CD8-positive, alpha-beta memory T cell (primary cell): ENCODE results near the gene WDR82. TPM values are rescaled to one million over a fixed set of nuclear protein-coding genes. Genes with fewer than 3 reads are reported as not detected.
A peak's percentile ranks its signal among the peaks of the same experiment; 100 is the strongest.

Experiments
- CTCF ChIA-PET: fragments of 350-600 bp; sonication (Branson Sonifier 250); formaldehyde crosslinking; loops from one replicate; lab custom pipeline; 2021; ENCODE audit warnings: antibody characterized with exemption; lab: Charles Lee
- POLR2A ChIA-PET: fragments of 350-600 bp; sonication (Branson Sonifier 250); formaldehyde crosslinking; loops from one replicate; lab custom pipeline; 2021; ENCODE audit warnings: antibody characterized with exemption; lab: Charles Lee
- DNase-seq, 5 donors: peaks; one replicate each; pipeline versions ENCODE4 v3.0.0 to v3.0.0-alpha.2; 2020 to 2022; ENCODE audit warnings: mixed read lengths in 1 of 5
- H3K27ac ChIP-seq: one replicate; pipeline ENCODE4 v1.7.0; 2013; ENCODE audit warnings: low read depth, mild to moderate bottlenecking, low read length, moderate library complexity
- H3K27me3 ChIP-seq: 2 replicates; pipeline ENCODE4 v1.7.0; 2013; ENCODE audit warnings: low read length, mild to moderate bottlenecking; ENCODE audit not compliant: insufficient read depth, poor library complexity, severe bottlenecking
- H3K36me3 ChIP-seq: 2 replicates; pipeline ENCODE4 v1.7.0; 2013; ENCODE audit warnings: mild to moderate bottlenecking, low read length, moderate library complexity; ENCODE audit not compliant: insufficient read depth
- H3K4me1 ChIP-seq: 2 replicates; pipeline ENCODE4 v1.7.0; 2013; ENCODE audit warnings: mild to moderate bottlenecking, low read length, moderate library complexity; ENCODE audit not compliant: insufficient read depth
- H3K4me3 ChIP-seq: 2 replicates; pipeline ENCODE4 v1.7.0; 2013; ENCODE audit warnings: mild to moderate bottlenecking, low read length
- H3K9me3 ChIP-seq: 2 replicates; pipeline ENCODE4 v1.7.0; 2013; ENCODE audit warnings: mild to moderate bottlenecking, low read length
- H3K27ac Mint-ChIP-seq, 8 donors: one replicate each; pipeline ENCODE4 v1.8.0; 2020 to 2021; ENCODE audit warnings: mixed read lengths in 8 of 8, mild to moderate bottlenecking in 6 of 8, inconsistent platforms in 3 of 8, moderate library complexity in 3 of 8
- H3K27me3 Mint-ChIP-seq, 2 donors: one replicate each; pipeline ENCODE4 v1.8.0; 2020 to 2021; ENCODE audit warnings: mixed read lengths in 2 of 2, mild to moderate bottlenecking in 1 of 2, moderate library complexity in 1 of 2
- H3K36me3 Mint-ChIP-seq, 3 donors: one replicate each; pipeline ENCODE4 v1.8.0; 2020 to 2021; ENCODE audit warnings: mixed read lengths in 3 of 3, inconsistent platforms in 1 of 3, mild to moderate bottlenecking in 1 of 3
- H3K4me1 Mint-ChIP-seq, 3 donors: one replicate each; pipeline ENCODE4 v1.8.0; 2020 to 2021; ENCODE audit warnings: mixed read lengths in 3 of 3, inconsistent platforms in 1 of 3, mild to moderate bottlenecking in 1 of 3
- H3K4me3 Mint-ChIP-seq, 7 donors: one replicate each; pipeline ENCODE4 v1.8.0; 2020 to 2021; ENCODE audit warnings: mixed read lengths in 7 of 7, mild to moderate bottlenecking in 6 of 7, moderate library complexity in 4 of 7, inconsistent platforms in 2 of 7
- H3K9me3 Mint-ChIP-seq, 5 donors: one replicate each; pipeline ENCODE4 v1.8.0; 2020 to 2022; ENCODE audit warnings: mixed read lengths in 5 of 5, mild to moderate bottlenecking in 3 of 5, moderate library complexity in 2 of 5, inconsistent platforms in 1 of 5
- polyA plus RNA-seq: library from polyadenylated mRNA; unstranded; fragments of 300-500 nt; fragmentation: Illumina TruSeq; gene quantifications from one replicate; pipeline ENCODE4 v1.2.3, GENCODE V29; 2021
- total RNA-seq, 2 experiments: library from RNA; stranded (reverse); gene quantifications; one replicate each; pipeline ENCODE4 v1.2.3, GENCODE V29; 2021

WDR82 gene, protein sequence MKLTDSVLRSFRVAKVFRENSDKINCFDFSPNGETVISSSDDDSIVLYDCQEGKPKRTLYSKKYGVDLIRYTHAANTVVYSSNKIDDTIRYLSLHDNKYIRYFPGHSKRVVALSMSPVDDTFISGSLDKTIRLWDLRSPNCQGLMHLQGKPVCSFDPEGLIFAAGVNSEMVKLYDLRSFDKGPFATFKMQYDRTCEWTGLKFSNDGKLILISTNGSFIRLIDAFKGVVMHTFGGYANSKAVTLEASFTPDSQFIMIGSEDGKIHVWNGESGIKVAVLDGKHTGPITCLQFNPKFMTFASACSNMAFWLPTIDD
- 100 to 1,000 TPM; 133 to 140 TPM for total RNA-seq
- 133 TPM for polyA plus RNA-seq

DNA sequence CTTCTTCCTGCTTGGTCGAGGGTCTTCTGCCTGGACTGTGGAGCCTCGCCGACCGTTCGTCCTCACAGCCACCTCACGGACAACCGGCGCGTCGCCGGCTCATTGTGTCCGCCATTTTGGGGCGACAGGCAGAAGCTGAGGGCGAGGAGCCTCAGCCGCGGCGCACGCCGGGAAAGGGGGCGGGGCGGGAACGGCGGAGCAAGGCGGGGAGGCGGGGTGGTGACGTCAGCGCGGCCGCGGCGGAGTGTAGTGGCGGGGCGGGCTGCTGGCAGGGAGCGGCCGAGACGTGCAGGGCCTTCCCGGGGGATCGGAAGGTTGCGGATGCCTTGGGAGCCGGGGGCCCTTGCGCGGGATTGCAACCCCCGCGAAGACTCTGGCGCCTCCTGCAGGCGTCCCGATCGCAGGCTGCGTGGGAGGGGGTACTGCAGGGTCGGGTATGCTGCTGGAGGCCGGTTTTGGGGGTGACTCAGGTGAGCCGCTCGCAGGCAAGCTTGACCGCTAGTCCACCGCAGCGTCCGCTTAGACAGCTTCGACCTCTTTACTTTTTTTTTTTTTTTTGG lies at the start of gene WDR82:
Gene WDR82, minus strand, starts transcription at position 140 of the 560 bp plus-strand sequence. CDS start 288 bp downstream, outside the sequence.
- H3K27me3 ChIP-seq = no peaks in the 10 kb centered on the region
- H3K27me3 Mint-ChIP-seq = peaks cover 0 to 2% of the 10 kb centered on the region in 2 donors
- H3K9me3 ChIP-seq = no peaks in the 10 kb centered on the region
- peak; percentile 95 to 99 (median 96) for DNase-seq
- H3K4me1 ChIP-seq = peaks cover 55% of the 10 kb centered on the region
- POLR2A ChIA-PET = interaction anchor here (0.6 to 4.5 kb wide), 11 partner anchors 9 to 222 kb away, joined by 3 to 86 read pairs (median 10); partner anchors contain the start of genes DUSP7, GLYCTK, PPM1M and TWF2
- H3K4me1 Mint-ChIP-seq = peaks cover 58 to 80% (median 69%) of the 10 kb centered on the region in 3 donors
- peak within 1 kb of the TSS; percentile 93 to 100 (median 97) for H3K4me3 Mint-ChIP-seq
- peak within 1 kb of the TSS; percentile 84 for H3K27ac ChIP-seq
- no peaks in the 10 kb centered on the region for H3K36me3 ChIP-seq
- CTCF ChIA-PET = interaction anchor here (1.0 to 9.0 kb wide), 13 partner anchors 8 to 61 kb away, joined by 3 to 156 read pairs (median 6); partner anchors contain the start of genes GLYCTK, PPM1M and TWF2
- peaks cover 0 to 41% (median 3%) of the 10 kb centered on the region in 3 donors for H3K36me3 Mint-ChIP-seq
- H3K27ac Mint-ChIP-seq = peak within 1 kb of the TSS; percentile 90 to 100 (median 99)
- peak within 1 kb of the TSS; percentile 79 for H3K4me3 ChIP-seq
- no peaks in the 10 kb centered on the region for H3K9me3 Mint-ChIP-seq

DNA sequence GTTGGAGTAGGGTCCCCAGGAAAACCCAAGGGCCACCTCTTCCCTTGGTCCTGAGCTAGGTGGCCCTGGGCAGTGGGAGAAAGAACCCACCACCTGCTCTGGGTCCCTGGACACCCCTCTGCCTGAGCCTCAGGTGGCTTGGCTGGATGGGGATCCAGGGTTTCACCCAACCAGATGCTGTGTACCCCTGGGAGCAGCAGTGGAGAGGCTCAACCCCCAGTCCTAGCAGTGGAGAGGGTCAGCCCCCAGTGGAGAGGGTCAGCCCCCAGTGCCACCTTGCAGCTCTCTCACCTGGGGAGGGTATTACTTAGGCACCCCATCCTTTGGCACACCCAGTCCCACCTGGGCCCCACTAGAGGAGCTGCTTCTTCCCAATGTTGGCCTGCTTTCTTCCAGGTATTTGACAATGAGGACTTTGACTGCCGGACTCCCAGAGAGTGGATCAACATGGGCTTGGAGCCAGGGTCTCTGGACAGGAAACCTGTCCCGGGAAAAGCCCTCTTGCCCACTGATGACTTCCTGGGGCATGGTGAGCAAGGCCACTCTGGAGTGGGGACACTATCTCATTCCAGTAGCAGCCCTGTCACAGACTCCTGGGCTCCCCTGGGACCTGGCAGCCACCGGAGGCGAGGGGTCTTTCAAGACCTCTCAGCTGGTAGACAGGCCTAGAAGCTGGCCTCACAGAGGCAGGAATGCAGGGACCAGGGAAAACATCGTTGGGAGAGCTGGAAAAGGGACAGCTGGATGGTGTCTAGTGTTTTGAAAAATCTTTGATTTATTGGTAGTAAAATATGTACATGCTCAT lies 49.2 kb upstream of the WDR82 start:
- Histone ChIP-seq H3K27me3 (no peaks in the 10 kb centered on the region), H3K27ac (no peak overlapping the region), H3K9me3 (no peaks in the 10 kb centered on the region), H3K36me3 (no peaks in the 10 kb centered on the region), H3K4me3 (no peak overlapping the region), H3K4me1 (no peaks in the 10 kb centered on the region)
- ChIA-PET POLR2A (no interaction called here), CTCF (interaction anchor here (0.7 to 2.2 kb wide), 2 partner anchors 12 to 96 kb away, joined by 4 to 10 read pairs; no protein-coding TSS in a partner anchor)
- Mint-ChIP-seq H3K9me3 (no peaks in the 10 kb centered on the region), H3K4me3 (no peak overlapping the region), H3K4me1 (peaks cover 0 to 1% (median 0%) of the 10 kb centered on the region in 3 donors), H3K27me3 (peaks cover 0 to 1% of the 10 kb centered on the region in 2 donors), H3K36me3 (peaks cover 0 to 31% (median 8%) of the 10 kb centered on the region in 3 donors), H3K27ac (peak overlapping the region in 1 of 8 donors; percentile 36)
- peak in 1 of 5 donors; percentile 39 for DNase-seq

DNA sequence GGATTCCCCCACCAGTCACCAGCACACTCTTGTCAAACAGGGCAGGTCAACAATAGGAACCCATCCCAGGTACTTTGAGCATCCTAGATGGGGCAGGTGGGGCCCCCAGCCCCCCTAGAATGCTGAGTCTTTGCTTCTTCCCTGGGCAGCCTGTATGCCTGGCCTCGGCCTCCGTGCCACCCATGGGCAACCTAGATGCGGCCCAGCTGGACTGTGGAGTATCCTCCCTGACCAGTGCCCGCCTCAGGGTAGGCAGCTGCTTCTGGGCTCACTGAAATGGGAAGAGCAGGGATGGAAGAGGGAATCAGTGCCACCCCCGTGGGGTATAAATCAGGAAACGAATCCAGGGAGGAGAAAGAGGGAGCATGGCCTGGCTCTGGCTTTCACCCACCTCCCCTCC lies 48.5 kb upstream of the WDR82 start:
- peak overlapping the region in 1 of 8 donors; percentile 55 for H3K27ac Mint-ChIP-seq

DNA sequence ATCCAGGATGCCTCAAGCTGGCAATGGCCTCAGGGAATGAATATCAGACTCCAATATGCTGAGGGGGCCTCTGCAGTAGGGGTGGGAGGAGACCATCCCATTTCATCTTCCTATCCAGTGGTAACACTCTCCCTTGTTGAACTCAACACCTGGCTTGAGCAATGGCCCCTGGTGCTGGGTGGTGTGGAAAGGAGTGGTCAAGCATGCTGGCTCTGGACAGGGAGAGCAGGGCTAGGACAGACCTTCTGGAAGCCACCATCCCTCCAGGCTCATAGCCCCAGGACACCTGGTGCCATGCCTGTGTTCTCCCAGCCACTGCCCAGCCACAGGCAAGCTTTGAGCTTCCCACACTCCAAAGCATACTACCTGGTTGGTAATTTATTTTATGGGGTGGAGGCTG lies 47.2 kb upstream of the WDR82 start:
- CTCF ChIA-PET = no interaction called here
- Histone ChIP-seq H3K9me3 (no peaks in the 10 kb centered on the region), H3K4me3 (no peak overlapping the region), H3K36me3 (no peaks in the 10 kb centered on the region), H3K27me3 (no peaks in the 10 kb centered on the region), H3K4me1 (no peaks in the 10 kb centered on the region), H3K27ac (no peak overlapping the region)
- H3K27me3 Mint-ChIP-seq = peaks cover 0 to 1% of the 10 kb centered on the region in 2 donors
- H3K9me3 Mint-ChIP-seq = no peaks in the 10 kb centered on the region
- DNase-seq = peak in 1 of 5 donors; percentile 32
- H3K36me3 Mint-ChIP-seq = peaks cover 0 to 20% (median 6%) of the 10 kb centered on the region in 3 donors
- no peak overlapping the region for H3K4me3 Mint-ChIP-seq
- no peak overlapping the region for H3K27ac Mint-ChIP-seq
- POLR2A ChIA-PET = no interaction called here
- H3K4me1 Mint-ChIP-seq = peaks cover 0 to 1% (median 0%) of the 10 kb centered on the region in 3 donors

More for the DNA sequence above, 48.5 kb upstream of the WDR82 start:
- Histone ChIP-seq H3K9me3 (no peaks in the 10 kb centered on the region), H3K4me3 (no peak overlapping the region), H3K36me3 (no peaks in the 10 kb centered on the region), H3K27ac (no peak overlapping the region), H3K27me3 (no peaks in the 10 kb centered on the region), H3K4me1 (no peaks in the 10 kb centered on the region)
- CTCF ChIA-PET = interaction anchor here (0.7 to 2.2 kb wide), 2 partner anchors 12 to 95 kb away, joined by 4 to 10 read pairs; no protein-coding TSS in a partner anchor
- peaks cover 0 to 24% (median 6%) of the 10 kb centered on the region in 3 donors for H3K36me3 Mint-ChIP-seq
- POLR2A ChIA-PET = no interaction called here
- H3K4me3 Mint-ChIP-seq = no peak overlapping the region
- H3K9me3 Mint-ChIP-seq = no peaks in the 10 kb centered on the region
- peaks cover 0 to 1% (median 0%) of the 10 kb centered on the region in 3 donors for H3K4me1 Mint-ChIP-seq
- peaks cover 0 to 1% of the 10 kb centered on the region in 2 donors for H3K27me3 Mint-ChIP-seq
- peak in 1 of 5 donors; percentile 31 for DNase-seq

DNA sequence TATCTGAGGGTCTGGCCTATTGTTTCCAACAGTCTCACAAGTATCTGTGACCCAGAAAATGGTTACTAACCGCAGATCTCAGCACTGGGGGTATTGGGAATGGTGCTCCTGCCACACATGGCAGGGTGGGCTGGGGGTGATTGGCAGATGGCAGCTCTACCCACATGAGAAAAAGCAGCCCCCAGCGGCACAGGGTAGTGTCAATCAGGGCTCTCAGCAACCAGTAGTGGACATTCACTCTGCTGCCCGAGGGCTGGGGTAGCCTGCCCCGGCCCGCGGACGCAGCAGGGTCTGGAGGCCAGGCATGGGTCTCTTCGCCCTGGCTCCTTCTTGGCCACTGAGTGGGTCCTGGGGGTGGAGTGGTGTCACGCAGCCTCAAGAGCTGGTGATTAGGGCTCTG lies 46.2 kb upstream of the WDR82 start:
- peaks cover 0 to 1% (median 0%) of the 10 kb centered on the region in 3 donors for H3K4me1 Mint-ChIP-seq
- POLR2A ChIA-PET = no interaction called here
- CTCF ChIA-PET = no interaction called here

DNA sequence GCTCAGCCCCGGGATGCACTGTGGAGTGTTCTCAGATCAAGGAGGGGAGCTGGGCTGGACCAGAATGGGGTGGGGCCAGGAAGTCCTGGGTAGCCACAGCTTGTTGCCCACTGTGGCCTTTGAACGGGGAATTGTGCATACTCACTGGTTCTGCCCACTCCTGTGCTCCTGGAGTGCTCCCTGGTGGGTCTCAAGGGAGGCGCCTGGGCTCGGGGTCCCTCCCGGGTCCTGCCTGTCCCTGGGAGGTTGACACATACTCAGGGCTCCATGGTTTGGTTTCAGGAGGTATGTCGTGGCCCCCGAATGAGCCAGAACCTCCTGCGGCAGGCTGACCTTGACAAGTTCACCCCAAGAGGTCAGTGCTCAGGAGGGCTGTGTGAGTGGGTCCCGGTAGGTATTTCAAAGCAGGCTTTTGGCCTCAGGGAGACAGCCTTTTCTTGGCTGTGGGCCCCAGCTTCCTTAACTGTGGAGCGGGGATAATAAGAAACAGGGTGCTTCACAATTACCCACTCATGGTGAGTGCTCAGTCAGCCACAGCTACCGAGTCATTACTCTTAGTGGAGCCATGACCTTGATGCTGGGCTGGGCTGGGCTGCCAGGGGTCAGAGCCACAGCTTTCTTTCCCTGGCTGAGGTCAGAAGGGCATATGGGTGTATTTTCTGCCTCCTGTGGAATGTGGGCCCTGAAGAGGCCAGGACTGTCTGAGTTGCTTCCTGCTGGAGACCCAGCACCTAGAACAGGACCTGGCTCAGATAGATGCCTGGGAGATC lies 45.3 kb upstream of the WDR82 start:
- H3K27ac Mint-ChIP-seq = peak overlapping the region in 1 of 8 donors; percentile 66
- peaks cover 0 to 1% of the 10 kb centered on the region in 2 donors for H3K27me3 Mint-ChIP-seq
- H3K27me3 ChIP-seq = no peaks in the 10 kb centered on the region
- peak in 1 of 5 donors; percentile 31 for DNase-seq
- H3K27ac ChIP-seq = no peak overlapping the region
- no peaks in the 10 kb centered on the region for H3K9me3 ChIP-seq
- POLR2A ChIA-PET = no interaction called here
- peaks cover 0 to 6% (median 3%) of the 10 kb centered on the region in 3 donors for H3K4me1 Mint-ChIP-seq
- H3K4me3 Mint-ChIP-seq = no peak overlapping the region
- H3K9me3 Mint-ChIP-seq = no peaks in the 10 kb centered on the region
- CTCF ChIA-PET = no interaction called here
- no peaks in the 10 kb centered on the region for H3K4me1 ChIP-seq
- H3K36me3 Mint-ChIP-seq = peaks cover 0 to 13% (median 3%) of the 10 kb centered on the region in 3 donors
- no peak overlapping the region for H3K4me3 ChIP-seq
- H3K36me3 ChIP-seq = no peaks in the 10 kb centered on the region

More for the DNA sequence above, 46.2 kb upstream of the WDR82 start:
- Mint-ChIP-seq H3K4me3 (no peak overlapping the region), H3K36me3 (peaks cover 0 to 15% (median 3%) of the 10 kb centered on the region in 3 donors), H3K9me3 (no peaks in the 10 kb centered on the region), H3K27ac (peak overlapping the region in 2 of 8 donors; percentile 11 to 19), H3K27me3 (peaks cover 0 to 1% of the 10 kb centered on the region in 2 donors)
- Histone ChIP-seq H3K36me3 (no peaks in the 10 kb centered on the region), H3K27ac (no peak overlapping the region), H3K27me3 (no peaks in the 10 kb centered on the region), H3K4me1 (no peaks in the 10 kb centered on the region), H3K4me3 (no peak overlapping the region), H3K9me3 (no peaks in the 10 kb centered on the region)
- DNase-seq = peak in 1 of 5 donors; percentile 26

DNA sequence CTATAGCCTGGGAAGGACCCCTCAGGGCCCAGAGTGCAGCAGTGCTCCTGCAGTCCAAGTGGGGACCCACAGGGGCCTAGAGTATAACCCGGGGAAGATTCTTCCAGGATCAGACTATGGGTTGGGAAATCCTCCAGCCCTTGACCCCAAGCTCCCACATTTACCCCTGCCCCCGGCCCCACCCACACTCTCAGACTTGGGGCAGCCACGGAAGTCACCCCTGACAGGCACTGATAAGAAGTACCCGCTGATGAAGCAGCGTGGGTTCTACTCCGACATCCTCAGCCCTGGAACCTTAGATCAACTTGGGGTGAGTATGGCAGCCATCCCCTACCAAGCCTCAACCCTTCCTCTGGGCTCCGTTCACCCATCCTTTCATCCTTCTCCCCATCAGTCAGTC lies 44.0 kb upstream of the WDR82 start:
- Histone ChIP-seq H3K4me1 (peaks cover 9% of the 10 kb centered on the region), H3K27me3 (no peaks in the 10 kb centered on the region), H3K9me3 (no peaks in the 10 kb centered on the region), H3K4me3 (no peak overlapping the region), H3K27ac (no peak overlapping the region), H3K36me3 (no peaks in the 10 kb centered on the region)
- peak overlapping the region in 1 of 8 donors; percentile 54 for H3K27ac Mint-ChIP-seq
- no peak for DNase-seq
- ChIA-PET POLR2A (no interaction called here), CTCF (no interaction called here)
- H3K4me3 Mint-ChIP-seq = no peak overlapping the region
- peaks cover 0 to 1% of the 10 kb centered on the region in 2 donors for H3K27me3 Mint-ChIP-seq
- H3K4me1 Mint-ChIP-seq = peaks cover 3 to 16% (median 9%) of the 10 kb centered on the region in 3 donors
- peaks cover 0 to 6% (median 0%) of the 10 kb centered on the region in 3 donors for H3K36me3 Mint-ChIP-seq
- no peaks in the 10 kb centered on the region for H3K9me3 Mint-ChIP-seq
